ENCODE results near the gene TNFSF13.

The TNFSF13 gene

GRCh38 chr17:7551396-7551795, 7.2 kb upstream of the TNFSF13 start:
- TF ChIP-seq, protein P1, sequence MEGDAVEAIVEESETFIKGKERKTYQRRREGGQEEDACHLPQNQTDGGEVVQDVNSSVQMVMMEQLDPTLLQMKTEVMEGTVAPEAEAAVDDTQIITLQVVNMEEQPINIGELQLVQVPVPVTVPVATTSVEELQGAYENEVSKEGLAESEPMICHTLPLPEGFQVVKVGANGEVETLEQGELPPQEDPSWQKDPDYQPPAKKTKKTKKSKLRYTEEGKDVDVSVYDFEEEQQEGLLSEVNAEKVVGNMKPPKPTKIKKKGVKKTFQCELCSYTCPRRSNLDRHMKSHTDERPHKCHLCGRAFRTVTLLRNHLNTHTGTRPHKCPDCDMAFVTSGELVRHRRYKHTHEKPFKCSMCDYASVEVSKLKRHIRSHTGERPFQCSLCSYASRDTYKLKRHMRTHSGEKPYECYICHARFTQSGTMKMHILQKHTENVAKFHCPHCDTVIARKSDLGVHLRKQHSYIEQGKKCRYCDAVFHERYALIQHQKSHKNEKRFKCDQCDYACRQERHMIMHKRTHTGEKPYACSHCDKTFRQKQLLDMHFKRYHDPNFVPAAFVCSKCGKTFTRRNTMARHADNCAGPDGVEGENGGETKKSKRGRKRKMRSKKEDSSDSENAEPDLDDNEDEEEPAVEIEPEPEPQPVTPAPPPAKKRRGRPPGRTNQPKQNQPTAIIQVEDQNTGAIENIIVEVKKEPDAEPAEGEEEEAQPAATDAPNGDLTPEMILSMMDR (IDR thresholded peaks at IDR 0.05; ENCODE audit: borderline replicate concordance, insufficient read depth, low read depth, low read length): no peak
- no peak overlapping the region for H3K4me3 ChIP-seq (ENCODE audit: low read depth, low read length)

DNA sequence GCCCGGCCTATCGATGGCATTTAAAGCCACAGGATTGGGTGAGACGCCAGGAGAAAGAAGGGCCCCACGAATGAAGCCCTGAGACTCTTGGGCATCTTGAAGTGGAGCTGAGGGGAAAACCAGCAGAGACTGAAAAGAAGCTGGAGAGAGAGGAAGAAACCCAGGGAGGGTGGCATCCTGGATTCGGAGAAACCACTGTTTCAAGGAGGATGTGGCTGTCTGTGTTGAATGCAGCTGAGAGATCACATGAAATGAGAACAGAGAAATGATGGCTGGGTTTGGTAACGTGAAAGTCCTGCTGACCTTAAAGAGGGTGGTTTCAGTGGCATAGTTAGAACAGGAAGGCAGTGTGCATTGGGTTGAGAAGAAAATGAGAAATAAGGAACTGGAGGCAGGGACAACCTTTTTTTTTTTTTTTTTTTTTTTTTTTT, 5.9 kb upstream of the TNFSF13 start:
- TF ChIP-seq, protein P1 (IDR thresholded peaks at IDR 0.05; ENCODE audit: borderline replicate concordance, insufficient read depth, low read depth, low read length): no peak
- H3K4me3 ChIP-seq (ENCODE audit: low read depth, low read length): no peak overlapping the region

GRCh38 chr17:7553356-7553755, 5.2 kb upstream of the TNFSF13 start:
- H3K4me3 ChIP-seq (ENCODE audit: low read depth, low read length): no peak overlapping the region
- TF ChIP-seq, protein P1 (IDR thresholded peaks at IDR 0.05; ENCODE audit: borderline replicate concordance, insufficient read depth, low read depth, low read length): no peak

DNA sequence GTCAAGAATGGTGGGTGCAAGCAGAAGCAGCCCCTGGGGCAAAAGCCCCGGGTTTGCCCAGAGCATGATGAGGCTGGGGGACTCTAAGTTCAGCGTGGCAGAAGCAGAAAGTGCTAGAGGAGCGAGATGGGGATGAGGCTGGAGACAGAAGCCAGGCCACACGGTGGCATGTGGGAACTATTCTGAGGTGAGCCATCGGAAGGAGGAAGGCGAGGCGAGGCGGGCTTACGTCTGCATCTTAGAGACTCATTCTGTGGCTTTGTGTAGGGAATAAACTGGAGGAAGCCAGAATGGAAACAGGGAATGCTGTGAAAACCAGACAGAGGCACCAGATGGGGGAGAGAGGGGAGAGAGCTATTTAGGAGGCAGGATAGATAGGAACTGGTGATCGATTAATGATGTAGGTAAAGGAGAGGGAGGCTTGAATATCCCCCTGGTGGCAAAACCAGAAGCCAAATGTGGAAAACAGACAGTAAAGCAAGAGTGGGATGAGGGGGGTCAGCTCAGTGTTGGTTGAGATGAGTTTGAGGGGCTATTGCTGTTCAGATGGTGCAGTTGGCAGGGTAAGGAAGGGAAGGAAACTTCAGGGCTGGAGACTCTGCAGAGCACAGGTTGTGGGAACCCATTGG, 3.1 kb upstream of the TNFSF13 start:
- TF ChIP-seq, protein P1 (IDR thresholded peaks at IDR 0.05; ENCODE audit: borderline replicate concordance, insufficient read depth, low read depth, low read length): no peak
- H3K4me3 ChIP-seq (ENCODE audit: low read depth, low read length): no peak overlapping the region

DNA sequence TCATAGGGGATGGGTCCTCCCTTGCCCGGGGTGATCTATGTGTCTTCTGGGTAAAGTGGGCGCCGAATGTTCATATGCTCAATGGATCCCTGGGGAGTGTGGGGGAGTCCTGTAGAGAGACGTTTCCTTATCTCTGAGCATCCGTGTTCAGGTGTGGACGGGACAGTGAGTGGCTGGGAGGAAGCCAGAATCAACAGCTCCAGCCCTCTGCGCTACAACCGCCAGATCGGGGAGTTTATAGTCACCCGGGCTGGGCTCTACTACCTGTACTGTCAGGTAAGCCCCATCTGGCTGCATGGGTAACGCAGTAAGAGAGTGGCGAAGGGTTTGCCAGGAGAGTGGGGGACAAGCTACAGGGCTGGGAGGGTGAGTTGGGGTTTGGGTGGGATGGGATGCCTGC, 1.9 kb upstream of the TNFSF13 start:
- TF ChIP-seq, protein P1 (IDR thresholded peaks at IDR 0.05; ENCODE audit: borderline replicate concordance, insufficient read depth, low read depth, low read length): no peak
- H3K4me3 ChIP-seq (ENCODE audit: low read depth, low read length): no peak overlapping the region

DNA sequence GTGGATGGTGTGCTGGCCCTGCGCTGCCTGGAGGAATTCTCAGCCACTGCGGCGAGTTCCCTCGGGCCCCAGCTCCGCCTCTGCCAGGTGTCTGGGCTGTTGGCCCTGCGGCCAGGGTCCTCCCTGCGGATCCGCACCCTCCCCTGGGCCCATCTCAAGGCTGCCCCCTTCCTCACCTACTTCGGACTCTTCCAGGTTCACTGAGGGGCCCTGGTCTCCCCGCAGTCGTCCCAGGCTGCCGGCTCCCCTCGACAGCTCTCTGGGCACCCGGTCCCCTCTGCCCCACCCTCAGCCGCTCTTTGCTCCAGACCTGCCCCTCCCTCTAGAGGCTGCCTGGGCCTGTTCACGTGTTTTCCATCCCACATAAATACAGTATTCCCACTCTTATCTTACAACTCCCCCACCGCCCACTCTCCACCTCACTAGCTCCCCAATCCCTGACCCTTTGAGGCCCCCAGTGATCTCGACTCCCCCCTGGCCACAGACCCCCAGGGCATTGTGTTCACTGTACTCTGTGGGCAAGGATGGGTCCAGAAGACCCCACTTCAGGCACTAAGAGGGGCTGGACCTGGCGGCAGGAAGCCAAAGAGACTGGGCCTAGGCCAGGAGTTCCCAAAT, 1.3 kb upstream of the TNFSF13 start:
- H3K4me3 ChIP-seq (ENCODE audit: low read depth, low read length): no peak overlapping the region
- TF ChIP-seq, protein P1 (IDR thresholded peaks at IDR 0.05; ENCODE audit: borderline replicate concordance, insufficient read depth, low read depth, low read length): no peak

Measured in GM12875 (cell line).